Smooth muscle cell of the umbilical artery (primary cell): ENCODE data around the gene ETFA. TPM values are rescaled to one million over a fixed set of nuclear protein-coding genes. Genes with fewer than 3 reads are reported as not detected.

Experiments used
- total RNA-seq: library from RNA; depleted of rRNA; stranded (reverse); fragments of >200 nt; gene quantifications from 2 replicates; pipeline ENCODE4 v1.2.3, GENCODE V29; 2014

Gene ETFA
- total RNA-seq: 103 and 112 TPM in 2 replicates

GRCh38 chr15:76311100-76311953 lies at the start of gene ETFA:
ETFA (minus strand) TSS chr15:76311469; CDS start chr15:76311388, 81 bp downstream.

GRCh38 chr15:76336254-76337058 lies 25.2 kb upstream of the ETFA start, which contains the start of gene ISL2:
ISL2 (plus strand) TSS chr15:76336773; CDS start chr15:76336884, 111 bp downstream.

Other genes with a start within 250 kb of the ETFA start
- gene ISL2, start 25.3 kb upstream of the ETFA start, total RNA-seq: 1.8 and 2.4 TPM in 2 replicates